HL-60 (cell line): ENCODE results near the gene MYD88.

Experiments
- GABPA ChIP-seq: IDR thresholded peaks from 2 replicates; pipeline ENCODE4 v1.6.1; 2012; ENCODE audit warnings: low read depth
- POLR2AphosphoS5 ChIP-seq: IDR thresholded peaks from 2 replicates; pipeline ENCODE4 v1.6.1; 2012; ENCODE audit warnings: low read depth
- SPI1 ChIP-seq: IDR thresholded peaks from 2 replicates; pipeline ENCODE4 v1.6.1; 2012; ENCODE audit warnings: low read depth, mild to moderate bottlenecking, borderline replicate concordance
- TF ChIP-seq, protein P1 (sequence below): IDR thresholded peaks from one replicate; pipeline ENCODE4 v1.5.1; 2011; ENCODE audit warnings: low read length, control low read depth, inconsistent platforms; ENCODE audit not compliant: insufficient read depth

DNA sequence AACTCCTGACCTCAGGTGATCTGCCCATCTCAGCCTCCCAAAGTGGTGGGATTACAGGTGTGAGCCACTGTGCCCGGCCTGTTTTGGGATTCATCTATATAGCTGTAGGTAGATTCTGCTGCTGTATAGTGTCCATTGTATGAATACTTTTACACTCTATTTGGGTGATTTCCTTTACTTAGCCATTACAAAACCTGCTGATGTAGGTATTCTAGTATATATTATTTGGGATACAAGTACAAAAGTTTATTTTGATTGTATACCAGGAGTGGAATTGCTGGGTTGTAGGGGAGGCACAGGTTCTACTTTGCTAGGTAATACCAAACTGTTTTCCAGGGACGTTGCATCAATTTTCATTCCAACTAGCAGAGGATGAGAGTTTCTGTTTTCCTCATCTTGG lies 17.4 kb downstream of the MYD88 start:
- TF ChIP-seq, protein P1, sequence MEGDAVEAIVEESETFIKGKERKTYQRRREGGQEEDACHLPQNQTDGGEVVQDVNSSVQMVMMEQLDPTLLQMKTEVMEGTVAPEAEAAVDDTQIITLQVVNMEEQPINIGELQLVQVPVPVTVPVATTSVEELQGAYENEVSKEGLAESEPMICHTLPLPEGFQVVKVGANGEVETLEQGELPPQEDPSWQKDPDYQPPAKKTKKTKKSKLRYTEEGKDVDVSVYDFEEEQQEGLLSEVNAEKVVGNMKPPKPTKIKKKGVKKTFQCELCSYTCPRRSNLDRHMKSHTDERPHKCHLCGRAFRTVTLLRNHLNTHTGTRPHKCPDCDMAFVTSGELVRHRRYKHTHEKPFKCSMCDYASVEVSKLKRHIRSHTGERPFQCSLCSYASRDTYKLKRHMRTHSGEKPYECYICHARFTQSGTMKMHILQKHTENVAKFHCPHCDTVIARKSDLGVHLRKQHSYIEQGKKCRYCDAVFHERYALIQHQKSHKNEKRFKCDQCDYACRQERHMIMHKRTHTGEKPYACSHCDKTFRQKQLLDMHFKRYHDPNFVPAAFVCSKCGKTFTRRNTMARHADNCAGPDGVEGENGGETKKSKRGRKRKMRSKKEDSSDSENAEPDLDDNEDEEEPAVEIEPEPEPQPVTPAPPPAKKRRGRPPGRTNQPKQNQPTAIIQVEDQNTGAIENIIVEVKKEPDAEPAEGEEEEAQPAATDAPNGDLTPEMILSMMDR = no peak
- no peak for TF ChIP-seq POLR2AphosphoS5
- TF ChIP-seq GABPA = no peak
- no peak for TF ChIP-seq SPI1
